ENCODE measurements around the gene MGME1. TPM values are rescaled to one million over a fixed set of nuclear protein-coding genes. Genes with fewer than 3 reads are reported as not detected.

Gene MGME1
- total and polyA plus RNA-seq, 4 donors: 10.1 to 19.1 (median 11.5) TPM

DNA sequence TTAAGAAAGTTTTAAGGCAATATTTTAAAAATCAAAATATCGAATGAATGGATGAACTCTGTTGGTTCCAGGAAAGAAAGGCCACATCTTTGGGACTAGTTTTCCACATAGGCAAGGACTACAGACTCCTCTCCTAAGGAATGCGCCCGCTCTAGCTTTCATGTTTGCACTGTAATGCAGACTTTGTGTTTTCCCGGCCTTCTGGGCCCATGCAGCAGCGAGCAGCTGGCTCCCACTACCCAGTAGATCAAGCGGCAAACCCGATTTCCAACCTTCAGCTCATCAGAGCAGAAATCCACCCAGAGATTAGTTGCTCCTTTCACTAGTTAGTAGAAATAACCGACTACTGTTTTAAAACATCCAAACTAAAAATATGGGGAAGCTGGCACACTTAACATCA, 61.2 kb downstream of the MGME1 start:
- no peak for ATAC-seq (ENCODE audit: insufficient read depth, low FRiP score)
- TF ChIP-seq, protein P1, sequence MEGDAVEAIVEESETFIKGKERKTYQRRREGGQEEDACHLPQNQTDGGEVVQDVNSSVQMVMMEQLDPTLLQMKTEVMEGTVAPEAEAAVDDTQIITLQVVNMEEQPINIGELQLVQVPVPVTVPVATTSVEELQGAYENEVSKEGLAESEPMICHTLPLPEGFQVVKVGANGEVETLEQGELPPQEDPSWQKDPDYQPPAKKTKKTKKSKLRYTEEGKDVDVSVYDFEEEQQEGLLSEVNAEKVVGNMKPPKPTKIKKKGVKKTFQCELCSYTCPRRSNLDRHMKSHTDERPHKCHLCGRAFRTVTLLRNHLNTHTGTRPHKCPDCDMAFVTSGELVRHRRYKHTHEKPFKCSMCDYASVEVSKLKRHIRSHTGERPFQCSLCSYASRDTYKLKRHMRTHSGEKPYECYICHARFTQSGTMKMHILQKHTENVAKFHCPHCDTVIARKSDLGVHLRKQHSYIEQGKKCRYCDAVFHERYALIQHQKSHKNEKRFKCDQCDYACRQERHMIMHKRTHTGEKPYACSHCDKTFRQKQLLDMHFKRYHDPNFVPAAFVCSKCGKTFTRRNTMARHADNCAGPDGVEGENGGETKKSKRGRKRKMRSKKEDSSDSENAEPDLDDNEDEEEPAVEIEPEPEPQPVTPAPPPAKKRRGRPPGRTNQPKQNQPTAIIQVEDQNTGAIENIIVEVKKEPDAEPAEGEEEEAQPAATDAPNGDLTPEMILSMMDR (IDR thresholded peaks at IDR 0.05; ENCODE audit: control extremely low read depth, extremely low read depth): no peak
- H3K4me3 ChIP-seq: no peak overlapping the region
- no peak for DNase-seq
- H3K27me3 ChIP-seq (ENCODE audit: control insufficient read depth in 3 of 3, insufficient read depth in 3 of 3, low read length in 2 of 3): no peaks in the 10 kb centered on the region
- H3K4me1 ChIP-seq (ENCODE audit: control insufficient read depth in 5 of 5, insufficient read depth in 5 of 5, low read length in 5 of 5): peaks cover 0 to 4% (median 0%) of the 10 kb centered on the region in 5 donors
- no peak overlapping the region for H3K9ac ChIP-seq (ENCODE audit: insufficient read depth in 1 of 2, low read length in 2 of 2)
- H3K36me3 ChIP-seq (ENCODE audit: control insufficient read depth in 4 of 4, insufficient read depth in 4 of 4, low read length in 4 of 4): no peaks in the 10 kb centered on the region
- H3K9me3 ChIP-seq (ENCODE audit: control insufficient read depth in 4 of 4, insufficient read depth in 3 of 4, low read length in 3 of 4): no peaks in the 10 kb centered on the region
- no peak overlapping the region for H3K27ac ChIP-seq (ENCODE audit: low read depth in 1 of 2, low read length in 1 of 2)
- 85 to 88% methylated on average over 8 of the region's 8 CpGs for WGBS, 2 donors

DNA sequence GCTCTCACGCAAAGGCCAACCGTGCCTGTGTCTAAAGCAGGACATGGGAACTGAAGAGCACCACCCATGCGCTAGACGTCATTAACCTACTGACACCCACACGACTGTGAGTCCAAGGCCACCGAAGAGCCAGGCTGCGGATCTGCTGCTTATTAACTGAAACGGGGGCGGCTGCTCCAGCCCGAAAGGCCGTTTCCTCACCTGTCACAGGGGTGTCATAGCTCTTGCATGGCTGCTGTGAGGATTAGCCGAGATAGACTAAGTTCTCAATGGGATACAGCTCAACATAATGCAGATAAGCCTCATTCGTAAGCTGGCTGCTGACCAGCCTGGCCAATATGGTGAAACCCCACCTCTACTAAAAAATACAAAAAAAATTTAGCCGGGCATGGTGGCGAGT, 62.2 kb downstream of the MGME1 start:
- Histone ChIP-seq H3K36me3 (ENCODE audit: control insufficient read depth in 4 of 4, insufficient read depth in 4 of 4, low read length in 4 of 4) (no peaks in the 10 kb centered on the region), H3K27ac (ENCODE audit: low read depth in 1 of 2, low read length in 1 of 2) (no peak overlapping the region), H3K4me3 (no peak overlapping the region), H3K9ac (ENCODE audit: insufficient read depth in 1 of 2, low read length in 2 of 2) (no peak overlapping the region), H3K4me1 (ENCODE audit: control insufficient read depth in 5 of 5, insufficient read depth in 5 of 5, low read length in 5 of 5) (peaks cover 0 to 4% (median 0%) of the 10 kb centered on the region in 5 donors), H3K27me3 (ENCODE audit: control insufficient read depth in 3 of 3, insufficient read depth in 3 of 3, low read length in 2 of 3) (no peaks in the 10 kb centered on the region), H3K9me3 (ENCODE audit: control insufficient read depth in 4 of 4, insufficient read depth in 3 of 4, low read length in 3 of 4) (no peaks in the 10 kb centered on the region)
- 92 to 94% methylated on average over 15 of the region's 15 CpGs for WGBS, 2 donors
- TF ChIP-seq, protein P1 (IDR thresholded peaks at IDR 0.05; ENCODE audit: control extremely low read depth, extremely low read depth): no peak
- no peak for DNase-seq
- ATAC-seq (ENCODE audit: insufficient read depth, low FRiP score): no peak

DNA sequence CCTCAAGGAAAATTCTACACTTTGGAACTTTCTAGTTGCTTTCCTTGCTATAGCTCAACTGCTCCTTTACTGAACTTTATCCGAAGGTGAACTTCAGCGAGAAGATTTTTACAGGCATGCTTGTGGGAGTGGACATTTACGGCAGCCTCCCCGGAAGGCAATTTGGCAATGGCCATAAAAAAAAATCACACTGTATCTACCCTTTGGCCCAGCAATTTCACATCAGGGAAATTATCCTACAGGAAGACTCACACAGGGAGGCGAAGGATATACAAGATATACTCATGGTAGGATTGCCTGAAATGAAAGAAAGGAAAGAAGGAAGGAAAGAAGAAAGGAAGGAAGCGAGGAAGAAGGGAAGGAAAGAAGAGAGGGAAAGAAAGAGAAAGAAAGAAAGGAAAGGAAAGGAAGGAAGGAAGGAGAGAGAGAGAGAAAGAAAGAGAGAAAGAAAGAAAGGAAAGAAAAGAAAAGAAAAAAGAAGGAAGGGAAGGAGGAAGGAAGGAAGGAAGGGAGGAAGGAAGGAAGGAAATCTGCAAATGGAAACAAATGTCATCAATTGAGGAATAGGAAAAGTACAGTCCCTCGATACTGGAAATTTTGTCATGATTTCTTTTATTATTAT, 63.2 kb downstream of the MGME1 start:
- ATAC-seq (ENCODE audit: insufficient read depth, low FRiP score) (no peak), DNase-seq (no peak)
- H3K4me3 ChIP-seq: no peak overlapping the region
- H3K4me1 ChIP-seq (ENCODE audit: control insufficient read depth in 5 of 5, insufficient read depth in 5 of 5, low read length in 5 of 5): peaks cover 0 to 4% (median 0%) of the 10 kb centered on the region in 5 donors
- H3K27me3 ChIP-seq (ENCODE audit: control insufficient read depth in 3 of 3, insufficient read depth in 3 of 3, low read length in 2 of 3): no peaks in the 10 kb centered on the region
- H3K27ac ChIP-seq (ENCODE audit: low read depth in 1 of 2, low read length in 1 of 2): no peak overlapping the region
- no peaks in the 10 kb centered on the region for H3K9me3 ChIP-seq (ENCODE audit: control insufficient read depth in 4 of 4, insufficient read depth in 3 of 4, low read length in 3 of 4)
- no peaks in the 10 kb centered on the region for H3K36me3 ChIP-seq (ENCODE audit: control insufficient read depth in 4 of 4, insufficient read depth in 4 of 4, low read length in 4 of 4)
- no peak overlapping the region for H3K9ac ChIP-seq (ENCODE audit: insufficient read depth in 1 of 2, low read length in 2 of 2)
- TF ChIP-seq, protein P1 (IDR thresholded peaks at IDR 0.05; ENCODE audit: control extremely low read depth, extremely low read depth): no peak
- WGBS, 2 donors: 87 to 89% methylated on average over 7 of the region's 7 CpGs

All from lung (tissue), 12 donors.